ENCODE measurements around the gene PLS1.

PLS1 gene

DNA sequence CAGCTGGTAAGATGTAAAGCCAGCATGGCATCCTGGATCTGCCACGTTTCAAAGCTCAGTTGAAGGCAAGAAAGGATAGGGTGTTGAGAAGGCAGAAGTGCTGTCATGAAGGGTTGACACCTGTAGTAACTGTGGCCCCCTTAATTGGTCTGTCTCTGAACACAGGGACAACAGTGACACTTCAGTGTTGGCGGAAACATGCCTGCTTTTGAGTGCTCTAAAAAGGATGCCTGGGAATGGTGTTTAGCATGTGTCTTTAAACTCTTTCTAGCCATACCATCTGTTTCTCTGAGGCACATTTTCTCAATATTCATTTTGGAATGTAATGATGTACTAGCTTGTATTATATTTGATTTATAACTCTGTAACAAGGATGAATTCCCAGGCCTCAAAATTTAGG lies 42.1 kb downstream of the PLS1 start:
- no peak for DNase-seq (ENCODE audit: low read depth)

- DNase-seq (ENCODE audit: low read depth), result no peak
Observed at GRCh38 chr3:142641504-142641903, 45.3 kb downstream of the PLS1 start.

- DNase-seq (ENCODE audit: low read depth), result no peak
Observed at GRCh38 chr3:142642956-142643355, 46.8 kb downstream of the PLS1 start.

- DNase-seq (ENCODE audit: low read depth), result no peak
Observed at GRCh38 chr3:142644502-142644901, 48.3 kb downstream of the PLS1 start.

- DNase-seq (ENCODE audit: low read depth), result no peak
Observed at GRCh38 chr3:142645236-142645793, 49.1 kb downstream of the PLS1 start.

DNA sequence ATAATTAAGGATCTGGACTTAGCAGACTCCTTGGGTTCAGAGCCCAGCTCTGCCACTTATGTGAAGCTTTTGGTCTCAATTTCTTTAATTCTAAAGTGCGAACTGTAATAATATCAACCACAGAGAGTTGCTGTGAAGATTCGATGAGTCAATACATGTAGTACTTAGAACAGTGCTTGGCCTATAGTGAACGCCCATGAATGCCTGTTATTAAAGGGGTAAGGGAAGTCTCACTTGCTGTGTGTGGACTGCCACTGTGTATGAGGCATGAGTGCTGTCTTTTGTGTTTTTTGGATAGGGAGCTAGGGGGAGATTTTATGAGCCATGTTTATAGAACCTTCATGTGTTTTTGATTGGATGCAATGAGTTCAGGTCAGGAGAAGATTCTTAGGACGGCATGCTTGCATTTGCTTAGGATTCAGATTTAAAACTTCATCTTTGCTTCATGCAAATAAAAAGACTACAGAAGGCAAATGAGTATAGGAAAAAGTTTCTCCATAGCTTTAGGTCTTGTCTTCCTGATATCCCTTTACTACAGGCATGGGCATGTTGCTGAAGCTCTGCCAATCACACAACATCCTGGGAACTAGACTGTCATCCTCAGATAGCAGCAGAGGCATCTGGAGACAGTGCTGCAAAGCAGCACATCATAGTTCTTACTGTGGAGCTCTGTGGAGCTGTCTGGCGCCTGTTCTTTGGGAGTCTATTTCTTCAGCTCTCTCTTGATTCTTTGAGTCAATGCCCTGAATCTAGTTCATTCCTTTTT lies 50.0 kb downstream of the PLS1 start:
- no peak for DNase-seq (ENCODE audit: low read depth)

DNA sequence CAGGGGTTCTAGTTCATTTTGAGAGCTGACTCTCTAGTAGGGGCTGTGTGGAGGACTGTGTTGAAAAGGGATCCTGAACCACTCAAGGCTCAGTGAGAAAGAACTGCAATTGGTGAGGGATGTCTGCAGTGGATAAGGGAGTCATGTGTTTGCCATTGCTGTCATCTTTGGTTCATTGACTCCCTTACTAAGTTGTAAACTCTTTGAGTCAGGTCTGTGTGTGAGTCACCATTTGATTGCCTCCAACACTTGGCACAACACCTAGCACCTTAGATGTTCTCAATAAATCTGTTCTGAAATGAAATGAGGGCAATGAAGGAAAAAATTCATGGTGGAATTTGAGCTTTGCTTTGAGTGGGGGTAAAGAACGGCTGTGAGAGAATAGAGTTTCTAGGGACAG lies 51.7 kb downstream of the PLS1 start:
- no peak for DNase-seq (ENCODE audit: low read depth)

DNA sequence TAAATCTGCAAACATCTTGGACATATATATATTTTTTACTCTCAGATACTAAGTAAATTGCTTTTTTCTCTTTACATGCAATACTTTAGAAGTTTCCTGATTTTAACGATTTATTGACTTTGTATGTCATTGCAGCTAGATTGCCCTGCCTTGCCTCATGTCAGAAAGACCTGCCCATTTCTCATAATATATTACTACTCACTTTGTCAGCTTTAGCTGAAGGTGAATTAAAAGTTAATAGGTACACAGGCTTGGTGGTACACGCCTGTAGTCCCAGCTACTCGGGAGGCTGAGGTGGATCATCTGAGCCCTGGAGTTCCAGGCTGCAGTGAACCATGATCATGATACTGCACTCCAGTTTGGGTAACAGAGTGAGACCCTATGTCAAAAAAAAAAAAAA lies 52.8 kb downstream of the PLS1 start:
- no peak for DNase-seq (ENCODE audit: low read depth)

DNA sequence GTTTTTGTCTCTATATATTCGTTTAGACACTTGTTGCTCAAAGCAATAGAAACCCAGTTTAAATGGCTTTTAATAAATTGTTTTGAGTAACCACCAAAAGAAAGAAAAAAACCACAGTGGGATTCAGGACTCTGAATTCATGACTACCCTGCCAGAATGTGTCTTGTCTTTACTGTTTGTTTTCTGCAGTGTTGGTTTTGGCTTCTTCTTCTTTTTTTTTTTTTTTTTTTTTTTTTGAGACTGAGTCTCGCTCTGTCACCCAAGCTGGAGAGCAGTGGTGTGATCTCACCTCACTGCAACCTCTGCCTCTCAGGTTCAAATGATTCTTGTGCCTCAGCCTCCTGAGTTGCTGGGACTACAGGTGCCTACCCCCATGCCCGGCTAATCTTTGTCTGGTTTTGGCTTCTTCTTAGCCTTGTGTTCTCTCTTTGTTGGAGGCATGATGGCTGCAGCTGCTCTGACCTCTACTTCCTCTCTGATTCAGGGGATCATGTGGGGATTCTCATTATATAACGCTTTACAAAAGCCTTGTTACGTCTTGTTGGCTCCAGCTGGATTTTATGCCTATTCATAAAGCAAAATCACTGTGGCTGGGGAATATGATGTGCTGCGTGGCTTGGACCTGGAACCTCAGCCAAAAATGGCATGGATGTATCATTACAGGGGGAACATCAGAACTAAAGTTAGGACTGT lies 54.0 kb downstream of the PLS1 start:
- DNase-seq (ENCODE audit: low read depth), result no peak

DNA sequence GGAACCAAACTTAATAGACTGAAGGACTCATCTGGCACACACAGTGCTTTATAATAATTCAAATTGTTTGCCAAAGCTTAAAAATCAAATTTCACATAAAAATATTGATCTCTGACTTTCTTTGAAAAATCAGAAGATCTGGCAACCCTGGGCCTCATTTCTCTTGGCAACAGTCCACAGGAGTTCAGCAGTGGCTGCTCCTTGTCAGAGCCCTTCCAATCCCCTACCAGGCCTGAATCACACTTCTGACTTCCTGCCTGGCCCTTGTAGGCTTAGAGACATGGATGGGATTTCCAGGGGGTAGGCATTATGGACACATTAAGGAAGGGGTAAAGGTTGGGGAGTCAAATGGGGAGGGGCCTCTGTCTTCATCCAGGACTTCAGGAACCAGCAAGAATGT lies 55.5 kb downstream of the PLS1 start:
- DNase-seq (ENCODE audit: low read depth), result no peak

- DNase-seq (ENCODE audit: low read depth), result no peak
Observed at GRCh38 chr3:142652826-142653292, 56.7 kb downstream of the PLS1 start.

DNA sequence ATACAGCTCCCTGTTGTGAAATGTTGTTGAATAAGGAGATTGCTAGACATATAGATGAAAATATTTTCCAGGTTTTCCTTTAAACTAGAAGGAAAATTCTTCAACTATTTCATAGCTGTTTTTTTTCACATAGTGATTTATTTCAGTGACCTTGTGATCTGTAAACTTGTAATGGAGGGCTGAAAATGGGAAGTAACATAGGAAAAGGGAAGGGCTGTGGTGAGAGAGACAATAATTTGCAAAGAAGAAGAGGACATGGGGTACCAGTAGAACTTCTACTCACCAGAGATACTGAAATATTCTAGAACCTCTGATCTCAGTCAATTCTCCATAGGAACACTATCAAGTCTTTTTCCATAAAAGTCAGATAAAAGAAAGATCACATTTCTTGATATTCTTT lies 60.4 kb downstream of the PLS1 start:
- no peak for DNase-seq (ENCODE audit: low read depth)

DNA sequence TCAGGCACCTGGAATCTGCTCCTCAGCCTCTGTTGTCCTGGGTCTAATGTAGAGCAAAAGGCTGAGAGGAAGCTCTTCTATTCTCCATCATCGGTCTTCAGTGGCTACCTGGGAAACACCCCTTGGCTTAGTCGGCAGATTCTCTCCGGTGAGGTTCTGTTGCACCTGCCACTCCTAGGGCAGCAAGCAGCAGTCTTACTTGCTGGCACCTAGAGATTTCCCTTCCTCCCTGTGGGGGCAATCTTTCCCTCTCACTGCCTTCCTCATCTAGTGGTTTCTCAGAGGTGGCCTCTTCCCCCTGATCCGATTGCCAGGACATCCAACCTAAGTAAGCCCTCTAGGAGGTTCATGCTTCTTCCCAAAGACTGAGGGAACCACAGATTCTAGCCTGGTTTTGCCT lies 60.8 kb downstream of the PLS1 start:
- DNase-seq (ENCODE audit: low read depth), result no peak

DNA sequence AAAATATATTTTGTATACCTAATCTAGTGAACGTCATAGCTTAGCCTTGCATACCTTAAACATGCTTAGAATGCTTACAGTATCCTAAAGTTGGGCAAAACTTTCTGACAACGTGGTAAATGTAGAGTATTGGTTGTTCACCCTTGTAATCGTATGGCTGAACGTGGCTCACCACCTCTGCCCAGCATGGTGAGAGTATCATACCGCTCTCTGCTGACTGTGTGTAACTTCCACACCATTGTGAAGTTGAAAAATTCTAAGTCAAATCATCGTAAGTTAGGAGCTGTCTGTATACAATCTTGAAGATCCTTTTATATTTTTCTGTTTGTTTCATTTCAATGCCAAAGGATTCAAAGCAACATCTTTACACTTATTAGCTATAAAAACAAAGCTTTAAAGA lies 64.2 kb downstream of the PLS1 start:
- DNase-seq (ENCODE audit: low read depth), result no peak

- no peak for DNase-seq (ENCODE audit: low read depth)
Observed at GRCh38 chr3:142660893-142661292, 64.7 kb downstream of the PLS1 start.

DNA sequence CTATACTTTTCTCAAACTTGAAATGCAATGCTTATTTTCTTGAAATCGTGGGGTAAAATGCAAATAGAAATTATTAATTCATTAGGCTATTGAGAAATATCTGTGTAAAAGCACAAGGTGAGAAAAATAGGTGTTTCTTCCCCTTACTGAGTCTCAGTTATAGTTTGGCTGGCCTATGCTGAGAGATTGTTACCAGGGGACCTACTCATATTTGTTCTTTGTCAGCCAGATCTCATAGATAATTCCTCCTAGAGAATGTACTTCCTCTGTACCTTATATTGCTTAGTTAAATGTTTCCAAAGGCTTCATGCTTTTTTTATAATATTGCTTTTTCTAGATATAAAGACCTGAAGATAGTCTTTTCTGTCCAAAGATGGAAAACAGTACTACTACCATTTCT lies 67.7 kb downstream of the PLS1 start:
- DNase-seq (ENCODE audit: low read depth), result no peak

DNA sequence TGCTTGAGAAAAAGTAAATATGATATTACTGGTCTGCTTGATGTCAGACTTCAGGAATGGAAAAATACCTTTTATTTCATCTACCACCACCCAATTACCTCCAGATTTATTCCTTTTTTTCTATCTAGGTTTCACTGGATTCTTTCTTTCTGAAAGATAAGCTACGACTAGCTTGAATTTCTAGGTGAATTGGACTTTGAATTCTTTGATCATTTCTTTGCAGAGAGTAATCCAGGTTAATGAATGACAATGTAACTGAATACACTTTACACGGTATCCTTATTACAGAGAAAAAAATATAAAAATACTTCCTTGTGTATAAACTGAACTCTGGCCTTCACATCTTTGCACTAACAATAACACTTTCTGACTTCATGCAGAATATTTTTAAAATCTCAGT lies 68.1 kb downstream of the PLS1 start:
- DNase-seq (ENCODE audit: low read depth), result no peak

GRCh38 chr3:142664819-142665218 lies 68.6 kb downstream of the PLS1 start:
- DNase-seq (ENCODE audit: low read depth), result no peak

DNA sequence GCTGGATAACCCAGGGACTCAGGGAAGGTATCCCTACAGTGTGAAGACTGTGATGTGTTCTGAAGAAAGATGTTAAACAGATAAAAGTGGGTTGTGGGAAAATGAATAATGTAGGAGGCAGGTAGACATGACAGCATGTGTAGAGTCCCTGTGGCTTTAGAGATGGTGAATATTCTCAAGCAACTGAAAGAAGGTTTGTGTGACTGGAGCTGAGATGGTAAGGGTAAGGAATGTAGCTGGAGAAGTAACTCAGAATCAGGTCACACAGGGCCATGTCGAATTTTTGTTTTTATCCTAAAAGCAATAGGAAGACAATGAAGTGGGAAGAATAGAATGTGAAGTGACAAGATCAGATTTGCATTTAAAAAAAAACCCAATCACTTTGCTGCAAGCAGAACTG lies 73.9 kb downstream of the PLS1 start:
- no peak for DNase-seq (ENCODE audit: low read depth)

- no peak for DNase-seq (ENCODE audit: low read depth)
Observed at GRCh38 chr3:142676151-142676550, 80.0 kb downstream of the PLS1 start.

GRCh38 chr3:142680710-142681109 lies 84.5 kb downstream of the PLS1 start:
- no peak for DNase-seq (ENCODE audit: low read depth)

GRCh38 chr3:142690613-142691012 lies 94.4 kb downstream of the PLS1 start:
- no peak for DNase-seq (ENCODE audit: low read depth)

GRCh38 chr3:142691527-142691926 lies 95.3 kb downstream of the PLS1 start:
- no peak for DNase-seq (ENCODE audit: low read depth)
